22Rv1 (cell line): ENCODE results near the gene CKS2.

ENCODE experiments used
- CTCF ChIP-seq: fragments of 450-650 bp; IDR thresholded peaks from 2 replicates; pipeline ENCODE4 v1.5.1; 2017; ENCODE audit warnings: mild to moderate bottlenecking
- ZFX ChIP-seq: fragments of 450-650 bp; IDR thresholded peaks from 2 replicates; pipeline ENCODE4 v1.6.1; 2017; ENCODE audit warnings: antibody characterized with exemption, borderline replicate concordance

- TF ChIP-seq CTCF (no peak), ZFX (no peak)
Observed at GRCh38 chr9:89310475-89311345, at the start of gene CKS2.
